ENCODE data around the gene SUGP1.
"Not testable (repeated sequence)": the region's sequence is repeated elsewhere in the genome, so short reads cannot be mapped to it uniquely, and the experiment has no call there.

Gene SUGP1, protein sequence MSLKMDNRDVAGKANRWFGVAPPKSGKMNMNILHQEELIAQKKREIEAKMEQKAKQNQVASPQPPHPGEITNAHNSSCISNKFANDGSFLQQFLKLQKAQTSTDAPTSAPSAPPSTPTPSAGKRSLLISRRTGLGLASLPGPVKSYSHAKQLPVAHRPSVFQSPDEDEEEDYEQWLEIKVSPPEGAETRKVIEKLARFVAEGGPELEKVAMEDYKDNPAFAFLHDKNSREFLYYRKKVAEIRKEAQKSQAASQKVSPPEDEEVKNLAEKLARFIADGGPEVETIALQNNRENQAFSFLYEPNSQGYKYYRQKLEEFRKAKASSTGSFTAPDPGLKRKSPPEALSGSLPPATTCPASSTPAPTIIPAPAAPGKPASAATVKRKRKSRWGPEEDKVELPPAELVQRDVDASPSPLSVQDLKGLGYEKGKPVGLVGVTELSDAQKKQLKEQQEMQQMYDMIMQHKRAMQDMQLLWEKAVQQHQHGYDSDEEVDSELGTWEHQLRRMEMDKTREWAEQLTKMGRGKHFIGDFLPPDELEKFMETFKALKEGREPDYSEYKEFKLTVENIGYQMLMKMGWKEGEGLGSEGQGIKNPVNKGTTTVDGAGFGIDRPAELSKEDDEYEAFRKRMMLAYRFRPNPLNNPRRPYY

DNA sequence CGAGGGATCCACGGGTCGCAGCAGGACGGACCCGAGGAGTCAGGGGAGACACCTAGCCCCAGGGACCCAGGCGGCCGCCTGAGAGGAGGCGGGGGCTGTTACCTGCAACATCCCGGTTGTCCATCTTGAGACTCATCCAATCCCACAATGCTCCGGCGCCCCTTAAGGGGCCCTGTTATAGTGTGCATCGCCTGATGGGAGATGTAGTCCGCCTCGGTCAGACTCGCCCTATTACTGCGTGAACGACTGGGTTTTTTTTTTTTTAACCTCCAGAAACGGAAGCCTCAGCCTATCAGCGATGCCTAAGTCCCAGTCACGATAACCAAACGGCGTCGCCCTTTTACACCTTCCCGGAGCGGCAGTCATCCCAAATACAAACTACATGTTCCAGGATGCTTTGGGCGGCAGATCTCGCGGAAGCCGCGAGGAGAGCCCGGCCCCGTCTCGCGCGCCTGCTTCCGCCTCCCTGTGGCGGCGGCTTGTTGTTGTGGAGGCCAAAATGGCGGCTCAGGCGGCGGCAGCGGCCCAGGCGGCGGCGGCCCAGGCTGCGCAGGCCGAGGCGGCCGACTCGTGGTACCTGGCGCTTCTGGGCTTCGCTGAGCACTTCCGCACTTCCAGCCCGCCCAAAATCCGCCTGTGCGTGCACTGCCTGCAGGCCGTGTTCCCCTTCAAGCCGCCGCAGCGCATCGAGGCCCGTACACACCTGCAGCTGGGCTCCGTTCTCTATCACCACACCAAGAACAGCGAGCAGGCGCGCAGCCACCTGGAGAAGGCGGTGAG, at the start of gene SUGP1, which contains the start of gene MAU2:
SUGP1 (minus strand) TSS at position 149 of the 780 bp plus-strand sequence; CDS start at position 136, 13 bp downstream.
MAU2 (plus strand) TSS at position 469 of the 780 bp plus-strand sequence; CDS start at position 500, 31 bp downstream.
- DNase-seq, result peak; percentile 81

DNA sequence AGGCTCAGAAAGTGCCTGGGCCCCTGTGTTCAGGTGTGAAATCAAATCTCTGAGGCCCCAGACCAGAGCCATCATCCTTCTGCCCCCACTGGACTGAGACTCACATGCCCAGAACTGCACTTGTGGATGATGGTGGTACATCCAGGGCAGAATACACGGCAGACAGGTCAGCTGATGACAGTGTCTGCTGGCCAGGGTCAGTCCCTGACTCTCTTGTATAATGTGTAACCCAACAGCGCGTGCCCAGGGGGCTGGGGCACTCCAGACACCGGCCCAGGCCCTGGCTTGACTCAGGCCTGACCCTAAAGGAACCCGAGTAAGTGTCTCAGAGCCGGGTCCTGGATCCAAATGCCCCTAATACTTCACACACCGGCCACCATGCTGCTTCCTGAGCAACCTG, 47.8 kb upstream of the SUGP1 start:
- no peak for DNase-seq

DNA sequence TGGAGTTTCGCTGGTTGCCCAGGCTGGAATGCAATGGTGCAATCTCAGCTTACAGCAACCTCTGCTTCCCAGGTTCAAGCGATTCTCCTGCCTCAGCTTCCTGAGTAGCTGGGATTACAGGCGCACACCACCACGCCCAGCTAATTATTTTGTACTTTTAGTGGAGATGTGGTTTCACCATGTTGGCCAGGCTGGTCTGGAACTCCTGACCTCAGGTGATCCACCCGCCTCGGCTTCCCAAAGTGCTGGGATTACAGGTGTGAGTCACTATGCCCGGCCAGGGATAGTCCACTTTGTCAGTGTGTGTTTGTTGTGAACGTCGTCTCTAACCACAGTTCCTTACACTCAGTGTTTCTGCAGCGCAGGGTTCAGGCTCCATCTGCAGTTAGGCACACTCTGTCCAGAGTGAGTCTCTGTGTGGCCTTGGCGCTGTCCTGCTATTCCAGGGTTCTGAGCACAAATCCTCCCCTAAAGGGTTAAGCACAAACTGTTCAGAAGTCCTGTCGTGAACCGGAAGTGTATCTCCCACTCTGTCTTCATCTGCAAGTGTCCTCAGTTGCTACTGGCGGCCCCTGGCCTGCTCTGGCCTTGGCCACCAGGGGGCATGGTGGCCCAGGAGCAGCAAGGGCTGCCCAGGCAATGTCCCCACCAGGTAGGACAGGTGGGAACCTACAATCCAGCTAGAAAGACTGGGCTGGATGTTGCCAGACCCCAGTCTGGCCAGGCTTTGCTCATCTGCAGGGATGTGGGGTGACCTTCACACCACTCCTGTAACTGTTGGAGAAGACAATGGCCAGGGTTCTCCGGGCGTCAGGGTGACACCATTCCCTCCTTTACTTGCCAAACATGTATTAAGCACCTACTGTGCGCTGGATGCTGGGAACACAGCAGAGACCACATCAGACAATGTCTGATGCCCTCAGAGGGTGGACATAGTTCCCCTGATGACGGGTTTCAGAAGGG, 46.4 kb upstream of the SUGP1 start:
- peak; percentile 57 for DNase-seq

DNA sequence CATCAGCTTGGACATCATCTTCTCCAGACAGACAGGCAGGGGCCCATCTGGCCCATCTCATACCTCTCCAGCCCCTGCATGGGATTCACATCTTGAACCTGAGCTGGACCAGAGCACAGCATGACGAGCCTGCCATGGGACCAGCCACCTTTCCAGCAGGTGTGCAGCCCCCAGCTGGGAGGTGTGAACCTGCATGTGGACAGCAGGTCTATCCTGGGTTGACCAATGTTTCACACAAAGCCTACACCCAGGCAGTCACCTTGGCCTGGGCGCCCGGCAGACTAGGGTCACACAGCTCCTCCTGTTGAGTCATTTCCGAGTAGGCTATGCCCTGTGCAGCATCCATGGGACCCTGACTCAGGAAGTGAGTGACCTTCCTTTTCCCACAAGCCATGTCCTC, 41.8 kb upstream of the SUGP1 start:
- no peak for DNase-seq

DNA sequence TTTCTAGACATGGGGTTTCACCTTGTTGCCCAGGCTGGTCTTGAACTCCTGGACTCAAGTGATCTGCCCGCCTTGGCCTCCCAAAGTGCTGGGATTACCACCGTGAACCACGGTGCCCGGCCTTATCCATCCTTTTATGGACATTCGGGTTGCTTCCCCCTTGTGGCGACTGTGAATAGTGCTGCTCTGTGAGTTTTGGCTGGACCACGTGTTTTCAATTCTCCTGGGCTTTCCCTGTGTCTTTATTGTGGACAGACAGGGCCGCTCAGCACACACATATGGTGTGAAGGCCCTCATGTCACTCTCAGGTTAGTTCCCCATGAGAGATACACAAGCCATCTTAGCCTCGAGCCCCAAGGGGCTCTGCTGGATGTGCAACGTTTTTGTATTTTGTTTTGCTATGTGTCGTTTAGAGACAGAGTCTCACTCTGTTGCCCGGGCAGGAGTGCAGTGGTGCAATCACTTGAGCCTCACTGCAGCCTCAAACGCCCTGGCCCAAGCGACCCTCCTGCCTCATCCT, 40.8 kb upstream of the SUGP1 start:
- peak; percentile 64 for DNase-seq

DNA sequence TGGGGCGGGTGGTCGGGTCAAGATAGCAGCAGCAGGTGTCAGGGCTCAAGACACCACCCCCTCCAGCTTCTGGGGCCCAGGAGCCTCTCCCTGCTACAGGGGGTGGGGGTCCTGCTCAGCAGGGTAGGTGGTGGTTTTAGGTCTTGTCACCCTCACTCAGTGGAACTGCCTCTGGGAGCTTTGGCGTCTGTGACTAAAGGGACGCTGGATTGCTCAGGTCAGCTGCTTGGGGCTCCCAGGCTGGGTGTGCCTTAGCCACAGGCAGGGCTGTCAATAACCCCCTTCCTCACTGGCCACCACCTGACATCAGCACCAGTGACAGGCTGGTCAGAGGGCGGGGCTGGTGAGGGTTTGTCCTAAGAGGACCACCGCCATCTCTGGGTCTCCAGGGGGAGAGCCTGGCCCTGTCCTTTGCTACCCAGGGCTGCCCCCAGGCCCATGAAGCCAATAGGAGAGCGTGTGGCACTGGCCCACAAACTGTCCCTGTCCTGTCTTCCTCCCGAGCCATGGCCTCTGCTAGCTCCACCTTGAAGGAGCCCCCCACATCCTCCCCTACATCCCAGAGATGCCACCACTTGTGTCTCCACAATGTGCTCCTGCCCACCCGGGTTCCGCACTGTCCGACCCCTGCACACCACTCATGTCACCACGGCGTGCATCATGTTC, 36.7 kb upstream of the SUGP1 start:
- no peak for DNase-seq

DNA sequence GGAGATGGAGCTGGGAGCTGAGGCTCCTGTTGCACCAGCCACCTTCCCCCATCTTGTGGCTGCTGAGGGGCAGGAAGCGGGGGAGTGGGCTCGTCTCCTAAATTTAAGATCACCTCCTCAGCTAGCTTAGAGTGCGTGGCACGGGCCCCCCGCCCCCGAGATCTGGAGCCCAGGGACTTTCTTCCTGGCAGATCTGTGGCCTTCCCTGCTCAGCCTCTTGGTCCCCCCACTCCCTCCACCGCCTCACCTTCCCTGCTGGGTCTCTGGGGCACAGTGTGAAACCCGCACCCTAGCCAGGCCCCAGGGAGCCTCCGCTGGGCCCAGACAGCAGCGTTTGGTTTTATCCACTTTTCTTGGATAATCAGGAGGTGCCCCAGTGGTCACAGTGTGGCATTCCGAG, 36.2 kb upstream of the SUGP1 start:
- no peak for DNase-seq

DNA sequence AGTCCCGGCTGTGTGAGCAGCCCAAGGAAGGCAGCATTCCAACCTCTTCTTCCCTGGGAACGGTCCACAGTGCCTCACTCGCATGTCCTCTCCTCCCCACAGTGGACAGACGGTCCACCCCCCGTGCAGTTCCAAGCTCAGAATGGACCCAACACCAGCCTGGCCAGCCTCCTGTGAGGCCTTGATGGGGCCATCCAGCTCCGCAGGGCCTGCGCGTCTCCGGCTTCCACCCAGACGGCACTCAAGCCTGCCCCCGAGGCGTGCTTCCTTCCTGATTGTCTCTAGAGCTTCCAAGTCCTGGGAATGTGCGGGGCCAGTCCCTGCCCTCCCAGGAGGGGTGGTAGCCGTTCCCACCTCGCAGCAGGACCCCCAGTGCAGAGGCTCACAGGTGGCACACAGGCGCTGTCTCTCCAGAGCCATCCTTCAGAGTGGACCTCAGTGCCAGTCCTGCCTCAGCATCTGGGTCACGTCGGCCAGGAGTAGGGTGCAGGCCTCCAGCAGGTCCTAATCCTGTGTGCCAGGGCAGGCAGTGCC, 35.4 kb upstream of the SUGP1 start:
- no peak for DNase-seq

DNA sequence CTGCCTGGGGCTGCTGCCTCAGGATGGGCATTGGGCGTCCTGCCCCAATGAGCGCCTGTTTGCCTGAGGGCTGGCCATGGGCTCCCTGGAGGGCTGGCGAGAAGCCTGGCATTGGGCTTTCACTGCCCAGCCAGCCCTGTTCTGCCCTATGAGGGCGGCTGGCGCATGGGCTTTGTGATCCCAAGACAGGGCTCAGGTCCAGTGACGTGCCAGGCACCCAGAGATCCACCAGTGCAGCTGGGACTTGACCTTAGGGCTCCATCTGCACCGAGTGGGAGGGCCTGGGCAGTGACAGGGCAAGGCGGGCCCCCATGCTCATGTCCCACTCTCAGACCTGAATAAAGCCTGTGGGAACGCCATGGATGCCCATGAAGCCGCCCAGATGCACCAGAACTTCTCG, 34.6 kb upstream of the SUGP1 start:
- no peak for DNase-seq

DNA sequence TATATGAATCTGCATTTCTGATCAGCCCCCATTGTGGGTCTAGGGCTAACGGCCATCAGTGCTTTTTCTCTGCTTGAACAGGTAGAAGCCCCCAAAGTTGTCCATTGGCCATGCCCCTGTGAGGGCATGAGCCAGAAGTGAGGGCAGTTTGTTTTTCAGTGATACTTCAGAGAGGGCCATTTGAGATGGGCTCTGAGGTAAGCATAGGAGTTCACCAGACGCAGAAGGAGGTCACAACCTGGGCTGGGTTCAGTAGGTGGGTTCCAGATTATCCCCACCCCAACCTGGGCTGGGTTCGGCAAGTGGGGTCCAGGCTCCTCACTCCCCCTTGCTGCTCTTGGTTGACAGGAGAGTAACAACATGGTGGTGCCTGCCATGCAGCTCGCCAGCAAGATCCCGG, 33.7 kb upstream of the SUGP1 start:
- DNase-seq, result no peak

DNA sequence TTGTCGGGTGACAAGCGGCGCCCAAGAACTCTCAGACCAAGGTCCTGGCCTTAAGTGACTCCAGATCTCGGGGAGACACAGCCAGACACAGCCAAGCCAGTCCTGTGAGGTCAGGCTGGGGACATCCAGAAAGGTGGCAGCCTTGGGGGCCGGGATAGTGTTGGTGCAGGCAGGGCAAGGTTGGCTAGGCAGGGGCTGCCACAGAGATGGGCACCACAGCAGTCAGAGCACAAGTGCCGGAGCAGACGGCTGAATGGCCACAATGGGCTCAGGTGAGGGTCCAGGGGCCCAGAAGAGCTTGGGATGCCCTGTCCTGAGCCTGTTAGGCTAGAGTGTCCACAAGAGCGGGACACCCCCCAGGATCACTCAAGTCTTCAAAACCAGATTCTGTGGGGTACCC, 32.5 kb upstream of the SUGP1 start:
- DNase-seq, result no peak

DNA sequence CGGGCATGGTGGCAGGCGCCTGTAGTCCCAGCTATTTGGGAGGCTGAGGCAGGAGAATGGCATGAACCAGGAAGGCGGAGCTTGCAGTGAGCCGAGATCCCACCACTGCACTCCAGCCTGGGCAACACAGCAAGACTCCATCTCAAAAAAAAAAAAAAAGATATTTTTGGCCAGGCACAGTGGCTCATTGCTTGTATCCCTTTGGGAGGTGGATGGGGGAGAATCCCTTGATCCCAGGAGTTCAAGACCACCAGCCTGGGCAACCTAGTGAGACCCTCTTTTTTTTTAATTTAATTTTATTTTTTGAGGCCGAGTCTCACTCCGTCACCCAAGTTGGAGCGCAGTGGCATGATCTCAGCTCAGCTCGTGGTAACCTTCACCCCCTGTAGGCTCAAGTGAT, 30.4 kb upstream of the SUGP1 start:
- not testable (repeated sequence) for DNase-seq

DNA sequence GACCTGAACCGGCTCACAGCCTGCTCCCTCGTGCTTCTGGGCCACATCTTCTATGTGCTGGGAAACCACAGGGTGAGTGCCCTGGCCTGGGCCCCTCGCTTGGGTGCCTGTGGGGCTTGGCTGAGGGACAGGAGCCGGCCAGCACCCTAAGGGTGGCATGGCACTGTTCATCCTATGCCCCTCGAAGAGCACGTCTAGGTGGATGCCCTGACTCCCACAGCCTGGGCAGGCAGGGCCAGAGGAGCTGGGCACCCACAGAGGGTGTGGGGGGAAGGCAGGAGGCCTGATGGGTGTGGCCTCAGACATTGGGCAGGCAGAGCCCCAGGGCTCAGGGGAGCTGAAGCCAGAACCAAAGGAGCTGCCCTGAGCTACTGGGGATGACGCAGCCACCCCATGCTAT, 29.1 kb upstream of the SUGP1 start:
- no peak for DNase-seq

DNA sequence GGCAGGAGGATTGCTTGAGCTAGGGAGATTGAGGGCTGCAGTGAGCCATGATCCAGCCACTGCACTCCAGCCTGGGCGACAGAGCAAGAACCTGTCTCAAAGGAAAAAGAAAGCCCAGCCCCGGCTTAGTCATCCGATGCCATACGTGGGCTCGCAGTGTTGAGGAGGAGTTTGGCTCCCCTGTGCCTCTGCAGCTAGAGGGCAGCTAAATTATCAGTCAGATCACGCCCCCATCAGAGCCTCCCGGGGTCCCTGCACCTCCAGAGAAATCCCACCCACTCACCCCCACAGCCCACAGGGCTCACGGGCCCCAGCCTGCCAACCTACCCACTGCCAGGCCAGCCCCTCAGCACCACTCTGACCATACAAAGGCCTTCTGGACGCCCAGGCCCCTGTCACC, 28.0 kb upstream of the SUGP1 start:
- DNase-seq, result no peak

DNA sequence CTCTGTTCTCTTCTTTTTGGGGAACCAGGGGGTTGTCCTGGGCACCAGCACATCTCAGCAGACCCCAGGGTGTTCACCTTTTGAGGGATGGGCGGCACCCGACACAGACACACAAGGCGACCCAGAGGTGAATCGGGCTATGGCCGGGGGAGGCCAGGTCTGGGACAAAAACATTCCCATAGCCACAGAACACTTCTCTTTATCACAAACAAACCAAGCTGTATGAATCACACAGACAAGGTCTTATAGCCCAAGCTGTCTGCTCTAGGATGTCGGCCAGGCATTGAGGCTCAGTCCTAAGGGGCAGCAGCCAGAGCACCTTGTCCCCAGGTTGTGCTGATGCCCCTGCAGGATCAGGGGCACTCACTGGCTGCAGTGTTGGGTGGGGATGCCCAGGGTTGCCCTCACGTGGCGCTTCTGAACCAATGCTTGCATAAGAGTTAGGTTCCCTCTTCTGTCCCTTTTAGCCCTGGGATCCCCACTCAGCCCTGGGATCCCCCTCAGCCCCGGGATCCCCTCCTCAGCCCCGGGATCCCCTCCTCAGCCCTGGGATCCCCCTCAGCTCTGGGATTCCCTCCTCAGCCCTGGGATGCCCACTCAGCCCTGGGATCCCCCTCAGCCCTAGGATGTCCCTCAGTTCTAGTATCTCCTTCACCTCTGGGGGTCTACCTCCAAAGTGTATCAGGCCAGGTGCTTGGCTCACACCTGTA, 27.2 kb upstream of the SUGP1 start:
- DNase-seq, result no peak

DNA sequence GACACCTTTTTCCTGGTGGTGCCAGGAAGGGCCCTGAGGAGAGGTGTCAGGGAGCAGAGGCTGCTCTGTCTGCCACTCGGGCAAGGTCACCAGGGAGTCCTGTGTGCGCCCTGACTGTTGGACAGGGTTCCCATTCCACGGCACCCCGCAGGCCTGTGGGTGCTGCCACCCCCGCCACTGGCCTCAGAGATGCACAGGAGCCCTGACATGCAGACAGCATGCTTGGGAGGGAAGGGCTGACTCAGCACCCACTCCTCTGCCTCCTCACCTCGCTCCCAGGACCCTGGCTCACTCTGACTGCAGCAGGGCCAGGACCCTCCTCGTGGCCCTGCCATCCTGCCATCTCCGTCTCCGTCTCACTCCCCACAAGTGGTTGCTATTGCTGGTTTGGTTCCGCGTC, 25.7 kb upstream of the SUGP1 start:
- no peak for DNase-seq

DNA sequence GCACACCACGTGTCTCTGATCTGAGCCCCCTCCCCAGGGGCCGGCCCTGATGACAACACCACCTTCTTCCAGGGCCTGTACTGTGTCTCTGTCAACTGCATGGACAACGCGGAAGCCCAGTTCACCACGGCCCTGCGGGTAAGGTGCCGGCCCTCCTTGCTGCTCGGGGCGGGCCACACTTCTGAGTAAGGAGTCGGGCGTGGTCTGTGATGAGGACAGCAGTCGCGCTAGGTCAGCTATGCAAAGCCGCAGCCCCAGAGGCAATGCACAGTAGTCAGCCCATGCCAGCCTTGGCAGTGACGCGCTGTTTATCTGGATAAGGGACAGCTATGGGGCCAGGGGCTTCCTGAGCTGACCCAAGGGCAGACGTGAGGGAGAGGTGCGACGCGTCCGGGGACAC, 24.9 kb upstream of the SUGP1 start:
- DNase-seq, result no peak

DNA sequence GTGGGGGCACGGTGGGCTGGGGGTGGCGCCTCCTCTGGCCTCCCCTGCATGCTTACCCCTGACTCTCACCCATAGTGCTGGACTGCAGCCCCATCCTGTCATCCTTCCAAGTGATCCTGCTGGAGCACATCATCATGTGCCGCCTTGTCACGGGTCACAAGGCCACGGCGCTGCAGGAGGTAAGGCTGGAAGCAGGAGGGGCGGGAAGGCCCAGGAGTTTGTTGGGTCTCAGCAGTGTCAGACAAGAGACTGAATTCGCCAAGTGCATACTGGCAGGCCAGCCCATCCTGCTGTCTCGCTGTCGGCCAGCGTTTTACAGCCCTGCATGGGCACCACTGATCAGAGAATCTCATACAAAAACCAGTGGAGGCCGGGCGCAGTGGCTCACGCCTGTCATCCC, 23.5 kb upstream of the SUGP1 start:
- no peak for DNase-seq

DNA sequence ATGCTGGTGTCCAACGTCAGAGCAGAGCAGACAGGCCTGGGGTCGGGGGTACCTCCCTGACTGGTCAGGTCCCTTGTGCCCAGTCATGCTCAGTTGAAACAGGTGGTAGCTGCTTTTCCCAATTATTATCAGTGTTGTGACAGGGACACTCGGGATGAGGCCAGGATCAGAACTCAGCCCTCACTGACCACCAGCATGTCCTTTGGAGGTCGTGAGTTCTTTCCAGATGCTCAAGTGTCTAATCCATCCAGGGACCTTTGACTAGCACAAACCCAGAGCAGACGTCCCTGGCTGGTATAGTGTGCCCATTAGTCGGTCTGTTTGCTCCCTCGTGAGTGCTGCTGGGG, 22.7 kb upstream of the SUGP1 start:
- no peak for DNase-seq

DNA sequence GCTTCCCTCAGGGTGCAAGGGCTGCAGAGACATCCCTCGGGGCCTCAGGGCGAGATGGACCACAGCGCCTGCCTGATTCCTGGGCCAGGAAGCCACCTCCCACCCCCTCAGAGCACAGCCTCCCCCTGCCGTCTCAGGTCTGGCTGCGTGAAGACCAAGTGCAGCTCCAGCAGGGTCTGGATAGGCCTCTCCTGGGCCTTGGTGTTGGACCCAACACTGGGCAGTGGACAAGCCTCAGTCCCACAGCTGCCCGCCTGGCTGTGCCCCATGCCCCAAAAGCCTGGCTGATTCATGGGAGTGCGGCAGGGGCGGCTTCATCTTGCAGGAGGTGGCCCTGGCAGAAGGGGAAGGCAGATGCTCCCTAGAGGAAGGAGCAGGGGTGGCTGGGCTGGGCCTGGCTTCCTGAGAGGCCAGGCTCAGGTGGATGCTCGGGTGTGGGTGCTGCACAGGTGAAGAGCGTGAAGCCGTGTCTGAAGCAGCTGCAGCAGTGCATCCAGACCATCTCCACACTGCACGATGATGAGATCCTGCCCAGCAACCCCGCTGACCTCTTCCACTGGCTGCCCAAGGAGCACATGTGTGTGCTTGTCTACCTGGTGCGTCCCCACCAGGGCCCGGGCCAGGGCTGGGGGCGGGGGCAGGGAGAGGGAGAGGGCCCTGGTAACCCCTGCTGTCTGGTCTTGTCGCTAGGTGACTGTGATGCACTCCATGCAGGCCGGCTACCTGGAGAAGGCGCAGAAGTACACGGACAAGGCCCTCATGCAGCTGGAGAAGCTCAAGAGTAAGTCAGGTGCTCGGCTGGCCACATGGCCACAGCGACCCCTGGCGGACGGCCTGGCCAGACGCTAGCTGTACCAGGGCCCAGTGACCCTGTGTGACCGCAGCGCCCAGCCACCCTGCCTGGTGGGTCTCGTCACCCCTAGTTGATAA, 22.0 kb upstream of the SUGP1 start:
- DNase-seq, result no peak

All from stimulated activated CD4-positive, alpha-beta T cell treated with anti-CD3 and anti-CD28 coated beads, Interleukin-12 subunit alpha, Interleukin-12 subunit beta, amount 100 ng/mL, for 4 hours (primary cell).